ENCODE data around the gene CYP1A2. TPM values are rescaled to one million over a fixed set of nuclear protein-coding genes. Genes with fewer than 3 reads are reported as not detected.

CYP1A2 gene
- total and polyA plus RNA-seq, 2 of the 13 experiments (the other 11 are each of a cell fraction or from before 2014, with no cell fraction given), result 0.07 TPM; not detected in 1

DNA sequence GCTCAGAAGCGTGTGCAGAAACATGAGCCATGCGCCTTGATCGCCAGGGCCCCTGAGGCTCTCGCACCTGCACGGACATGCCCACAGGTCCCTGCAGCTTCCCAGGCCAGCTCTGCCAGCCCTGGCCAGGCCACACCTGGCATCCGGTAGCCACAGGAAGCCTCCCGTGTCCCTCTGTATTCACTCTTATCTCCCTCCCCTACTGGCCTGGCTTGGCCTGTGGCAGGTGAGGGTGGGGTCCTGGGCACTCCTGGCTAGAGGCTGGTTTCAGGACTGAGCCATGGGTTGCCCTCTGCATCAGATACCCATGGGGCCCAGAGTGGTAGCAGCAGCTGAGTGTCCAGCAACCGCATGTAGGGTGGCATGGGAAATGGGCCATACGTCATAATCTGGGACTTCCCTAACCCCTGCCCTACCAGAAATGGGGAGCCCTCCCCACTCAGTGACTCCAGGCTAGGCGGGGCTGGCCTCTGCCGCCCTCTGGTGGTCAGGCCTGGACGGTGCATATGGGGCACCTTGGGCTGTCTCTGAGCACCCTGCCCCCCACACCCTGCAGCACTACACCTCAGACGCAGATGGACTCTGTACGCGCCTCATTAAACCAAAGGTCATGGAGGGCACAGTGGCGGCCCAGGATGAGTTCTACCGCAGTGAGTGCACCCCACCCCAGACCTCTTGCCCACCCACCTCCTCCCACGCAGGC, 51.4 kb downstream of the CYP1A2 start (continued):
- TF ChIP-seq PITX1 (CRISPR knock-in tag; IDR thresholded peaks at IDR 0.05), result no peak
- no peak for TF ChIP-seq ZNF224 (CRISPR knock-in tag; IDR thresholded peaks at IDR 0.05)
- no peak for TF ChIP-seq ZSCAN30 (CRISPR knock-in tag; IDR thresholded peaks at IDR 0.05)
- 0 out of 2 replicates have a peak, but pooled peaks have one; percentile 43 for TF ChIP-seq REPIN1 (CRISPR knock-in tag; IDR thresholded peaks at IDR 0.05; ENCODE audit: borderline replicate concordance, low read depth)
- no peak for TF ChIP-seq ZBTB42 (CRISPR knock-in tag; IDR thresholded peaks at IDR 0.05)
- TF ChIP-seq ZBTB26 (CRISPR knock-in tag; IDR thresholded peaks at IDR 0.05; ENCODE audit: borderline replicate concordance), result 0 out of 2 replicates have a peak, but pooled peaks have one; percentile 10
- TF ChIP-seq RFX5 (IDR thresholded peaks at IDR 0.05; ENCODE audit: low read depth, low read length), result no peak
- no peak for TF ChIP-seq HMG20A (CRISPR knock-in tag; IDR thresholded peaks at IDR 0.05; ENCODE audit: borderline replicate concordance)
- TF ChIP-seq JDP2 (CRISPR knock-in tag; IDR thresholded peaks at IDR 0.05; ENCODE audit: borderline replicate concordance), result no peak
- TF ChIP-seq ZFP62 (CRISPR knock-in tag; IDR thresholded peaks at IDR 0.05), result no peak
- no peak for TF ChIP-seq HNF1A (IDR thresholded peaks at IDR 0.05; ENCODE audit: low read depth)
- TF ChIP-seq HNF1A (CRISPR knock-in tag; IDR thresholded peaks at IDR 0.05; ENCODE audit: borderline replicate concordance), result no peak
- no peak for TF ChIP-seq ZFP1 (CRISPR knock-in tag; IDR thresholded peaks at IDR 0.05)
- TF ChIP-seq ZBTB46 (CRISPR knock-in tag; IDR thresholded peaks at IDR 0.05; ENCODE audit: borderline replicate concordance), result no peak
- no peak for TF ChIP-seq TBL1XR1 (IDR thresholded peaks at IDR 0.05; ENCODE audit: borderline replicate concordance, low read length, partially characterized antibody)
- no peak for TF ChIP-seq ZNF589 (CRISPR knock-in tag; conservative IDR thresholded peaks at IDR 0.05)
- no peak for TF ChIP-seq IKZF4 (CRISPR knock-in tag; IDR thresholded peaks at IDR 0.05; ENCODE audit: borderline replicate concordance, low read depth, not compliant biosample characterization)
- no peak for TF ChIP-seq POLR2G (IDR thresholded peaks at IDR 0.05; ENCODE audit: low read depth, low read length)
- TF ChIP-seq, protein P1, sequence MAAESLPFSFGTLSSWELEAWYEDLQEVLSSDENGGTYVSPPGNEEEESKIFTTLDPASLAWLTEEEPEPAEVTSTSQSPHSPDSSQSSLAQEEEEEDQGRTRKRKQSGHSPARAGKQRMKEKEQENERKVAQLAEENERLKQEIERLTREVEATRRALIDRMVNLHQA (CRISPR knock-in tag; IDR thresholded peaks at IDR 0.05), result no peak
- TF ChIP-seq, protein P2, sequence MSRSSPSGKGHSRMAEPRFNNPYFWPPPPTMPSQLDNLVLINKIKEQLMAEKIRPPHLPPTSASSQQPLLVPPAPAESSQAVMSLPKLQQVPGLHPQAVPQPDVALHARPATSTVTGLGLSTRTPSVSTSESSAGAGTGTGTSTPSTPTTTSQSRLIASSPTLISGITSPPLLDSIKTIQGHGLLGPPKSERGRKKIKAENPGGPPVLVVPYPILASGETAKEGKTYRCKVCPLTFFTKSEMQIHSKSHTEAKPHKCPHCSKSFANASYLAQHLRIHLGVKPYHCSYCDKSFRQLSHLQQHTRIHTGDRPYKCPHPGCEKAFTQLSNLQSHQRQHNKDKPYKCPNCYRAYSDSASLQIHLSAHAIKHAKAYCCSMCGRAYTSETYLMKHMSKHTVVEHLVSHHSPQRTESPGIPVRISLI (CRISPR knock-in tag; IDR thresholded peaks at IDR 0.05; ENCODE audit: borderline replicate concordance), result 0 out of 2 replicates have a peak, but pooled peaks have one; percentile 23
